Mesendoderm (in vitro differentiated cells): ENCODE data around the gene REP15.
A peak's percentile ranks its signal among the peaks of the same experiment; 100 is the strongest.
"Not testable (repeated sequence)": the region's sequence is repeated elsewhere in the genome, so short reads cannot be mapped to it uniquely, and the experiment has no call there.

Experiments
- DNase-seq: peaks from one replicate; pipeline ENCODE4 v3.0.0; 2013
- H2AK5ac ChIP-seq: 2 replicates; pipeline ENCODE4 v1.6.1; 2013; ENCODE audit warnings: low read length, inconsistent platforms
- H2BK120ac ChIP-seq: 2 replicates; pipeline ENCODE4 v1.6.1; 2013; ENCODE audit warnings: low read depth, mild to moderate bottlenecking, low read length, moderate library complexity, mixed read lengths
- H2BK15ac ChIP-seq: replicated peaks from 2 replicates; pipeline ENCODE4 v1.6.1; 2013; ENCODE audit warnings: low read depth, mild to moderate bottlenecking, moderate library complexity
- H2BK5ac ChIP-seq: 2 replicates; pipeline ENCODE4 v1.6.1; 2013; ENCODE audit warnings: low read length, inconsistent platforms
- H3K18ac ChIP-seq: 2 replicates; pipeline ENCODE4 v1.6.1; 2013; ENCODE audit warnings: mild to moderate bottlenecking, low read length, mixed read lengths
- H3K23ac ChIP-seq: one replicate; pipeline ENCODE4 v1.6.1; 2013; ENCODE audit warnings: low read length
- H3K27ac ChIP-seq: 2 replicates; pipeline ENCODE4 v1.5.1; 2013; ENCODE audit warnings: low read depth, mild to moderate bottlenecking, inconsistent platforms, low read length, moderate library complexity
- H3K27me3 ChIP-seq: 2 replicates; pipeline ENCODE4 v1.6.1; 2013; ENCODE audit warnings: low read length, control low read depth, mild to moderate bottlenecking, inconsistent platforms; ENCODE audit not compliant: insufficient read depth, poor library complexity
- H3K36me3 ChIP-seq: 2 replicates; pipeline ENCODE4 v1.6.1; 2013; ENCODE audit warnings: low read length, inconsistent platforms; ENCODE audit not compliant: control insufficient read depth, insufficient read depth
- H3K4ac ChIP-seq: one replicate; pipeline ENCODE4 v1.6.1; 2013; ENCODE audit warnings: low read depth, mild to moderate bottlenecking, low read length, moderate library complexity
- H3K4me1 ChIP-seq: 2 replicates; pipeline ENCODE4 v1.6.1; 2013; ENCODE audit warnings: low read depth, low read length, inconsistent platforms; ENCODE audit not compliant: control insufficient read depth
- H3K4me2 ChIP-seq: 2 replicates; pipeline ENCODE4 v1.6.1; 2013; ENCODE audit warnings: low read length
- H3K4me3 ChIP-seq: 2 replicates; pipeline ENCODE4 v1.5.1; 2013; ENCODE audit warnings: mild to moderate bottlenecking, low read length
- H3K56ac ChIP-seq: one replicate; pipeline ENCODE4 v1.6.1; 2013; ENCODE audit warnings: low read length
- H3K79me1 ChIP-seq: 2 replicates; pipeline ENCODE4 v1.6.1; 2013; ENCODE audit warnings: low read length, inconsistent platforms
- H3K79me2 ChIP-seq: 2 replicates; pipeline ENCODE4 v1.6.1; 2013; ENCODE audit warnings: mild to moderate bottlenecking, low read length; ENCODE audit not compliant: control insufficient read depth, insufficient read depth
- H3K9ac ChIP-seq: 2 replicates; pipeline ENCODE4 v1.6.1; 2013; ENCODE audit warnings: low read length, inconsistent platforms
- H4K5ac ChIP-seq: one replicate; pipeline ENCODE4 v1.6.1; 2013; ENCODE audit warnings: low read length
- H4K8ac ChIP-seq: one replicate; pipeline ENCODE4 v1.6.1; 2013; ENCODE audit warnings: low read depth, mild to moderate bottlenecking, control low read depth, low read length, moderate library complexity
- WGBS: extraction: QIAGEN DNeasy Blood & Tissue Kit; methylation state at CpG from one replicate; pipeline ENCODE4 v1.1.7; 2013; ENCODE audit warnings: low lambda C conversion rate, missing lambda C conversion rate; ENCODE audit not compliant: insufficient coverage; ENCODE audit errors: extremely low coverage; 5-methylcytosine and 5-hydroxymethylcytosine counted together

Gene REP15

GRCh38 chr12:27732281-27732680, 36.0 kb downstream of the REP15 start:
- no peaks in the 10 kb centered on the region for H3K36me3 ChIP-seq

DNA sequence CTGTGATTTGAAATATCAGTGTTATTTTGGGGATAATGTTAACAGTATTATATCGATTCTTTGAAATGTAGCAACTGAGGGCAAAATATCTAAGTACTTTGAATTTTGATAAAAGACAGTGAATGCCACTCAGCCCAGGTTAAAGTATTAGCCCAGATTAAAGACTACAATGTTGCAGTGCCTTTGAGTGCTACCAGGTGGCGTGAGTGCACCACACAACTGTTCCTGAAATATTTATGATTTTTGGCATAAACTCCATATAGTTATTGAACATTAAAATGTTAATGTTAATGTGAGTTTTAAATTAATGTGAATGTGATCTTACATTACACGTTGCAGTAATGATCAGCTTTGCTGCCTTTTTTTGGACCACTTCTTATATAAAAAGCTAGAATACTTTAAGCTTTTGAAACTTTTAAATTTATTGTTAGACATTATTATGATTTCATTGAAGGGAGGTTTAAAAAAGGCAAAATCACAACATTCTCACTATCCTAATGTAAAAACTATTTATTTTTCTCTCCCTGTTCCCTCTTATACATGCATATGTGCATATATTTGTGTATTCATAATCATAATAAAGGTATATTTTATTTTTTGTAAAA, 36.9 kb downstream of the REP15 start:
- H2BK15ac ChIP-seq, result no peak overlapping the region
- no peaks in the 10 kb centered on the region for H3K36me3 ChIP-seq
- no peak overlapping the region for H3K4me2 ChIP-seq
- H4K8ac ChIP-seq, result no peak overlapping the region
- WGBS, result no CpG with 5 or more reads among the region's 3 CpGs
- H2BK5ac ChIP-seq, result no peak overlapping the region
- no peaks in the 10 kb centered on the region for H3K79me1 ChIP-seq
- no peaks in the 10 kb centered on the region for H3K4me1 ChIP-seq
- H3K23ac ChIP-seq, result no peak overlapping the region
- no peak overlapping the region for H4K5ac ChIP-seq
- no peak overlapping the region for H3K4ac ChIP-seq
- H3K27me3 ChIP-seq, result no peaks in the 10 kb centered on the region
- no peak overlapping the region for H3K9ac ChIP-seq
- H3K56ac ChIP-seq, result no peak overlapping the region
- no peak overlapping the region for H3K4me3 ChIP-seq
- H3K18ac ChIP-seq, result no peak overlapping the region
- no peaks in the 10 kb centered on the region for H3K79me2 ChIP-seq
- peak; percentile 13 for DNase-seq
- no peak overlapping the region for H3K27ac ChIP-seq
- no peak overlapping the region for H2BK120ac ChIP-seq
- no peak overlapping the region for H2AK5ac ChIP-seq

More at GRCh38 chr12:27732281-27732680, 36.0 kb downstream of the REP15 start:
- H3K9ac ChIP-seq, result no peak overlapping the region
- no peaks in the 10 kb centered on the region for H3K79me1 ChIP-seq
- no peak overlapping the region for H3K4me2 ChIP-seq
- H2BK15ac ChIP-seq, result no peak overlapping the region
- H4K8ac ChIP-seq, result no peak overlapping the region
- H2BK120ac ChIP-seq, result no peak overlapping the region
- no CpG with 5 or more reads among the region's 2 CpGs for whole genome bisulfite sequencing
- H3K4ac ChIP-seq, result no peak overlapping the region
- H3K27me3 ChIP-seq, result no peaks in the 10 kb centered on the region
- no peak overlapping the region for H3K27ac ChIP-seq
- DNase-seq, result peak; percentile 61
- H4K5ac ChIP-seq, result no peak overlapping the region
- H3K4me1 ChIP-seq, result no peaks in the 10 kb centered on the region
- no peaks in the 10 kb centered on the region for H3K79me2 ChIP-seq
- no peak overlapping the region for H3K23ac ChIP-seq
- H3K18ac ChIP-seq, result no peak overlapping the region
- no peak overlapping the region for H3K56ac ChIP-seq
- no peak overlapping the region for H2AK5ac ChIP-seq
- no peak overlapping the region for H3K4me3 ChIP-seq
- H2BK5ac ChIP-seq, result no peak overlapping the region

- Histone ChIP-seq H2AK5ac (no peak overlapping the region), H3K4me1 (no peaks in the 10 kb centered on the region), H3K79me1 (no peaks in the 10 kb centered on the region), H4K5ac (no peak overlapping the region), H3K27ac (no peak overlapping the region), H3K4me2 (no peak overlapping the region), H2BK5ac (no peak overlapping the region), H2BK15ac (no peak overlapping the region), H3K4me3 (no peak overlapping the region), H3K23ac (no peak overlapping the region), H3K18ac (no peak overlapping the region), H3K36me3 (no peaks in the 10 kb centered on the region), H3K4ac (no peak overlapping the region), H3K27me3 (no peaks in the 10 kb centered on the region), H2BK120ac (no peak overlapping the region), H3K9ac (no peak overlapping the region), H4K8ac (no peak overlapping the region), H3K56ac (no peak overlapping the region), H3K79me2 (no peaks in the 10 kb centered on the region)
- no CpG with 5 or more reads among the region's 1 CpG for WGBS
- DNase-seq, result no peak
Measured at GRCh38 chr12:27733791-27734190, 37.5 kb downstream of the REP15 start.

- not testable (repeated sequence) for H3K18ac ChIP-seq, H2BK120ac ChIP-seq, DNase-seq, H3K79me1 ChIP-seq, H3K27me3 ChIP-seq, H3K36me3 ChIP-seq, H3K23ac ChIP-seq, H3K4me2 ChIP-seq, H2BK5ac ChIP-seq, H3K9ac ChIP-seq, H2AK5ac ChIP-seq, H3K79me2 ChIP-seq, H4K5ac ChIP-seq, H3K4me1 ChIP-seq, H4K8ac ChIP-seq, H2BK15ac ChIP-seq, H3K4me3 ChIP-seq, H3K27ac ChIP-seq, H3K56ac ChIP-seq, H3K4ac ChIP-seq
- no CpG with 5 or more reads among the region's 9 CpGs for WGBS
Measured at GRCh38 chr12:27734321-27734720, 38.1 kb downstream of the REP15 start.

DNA sequence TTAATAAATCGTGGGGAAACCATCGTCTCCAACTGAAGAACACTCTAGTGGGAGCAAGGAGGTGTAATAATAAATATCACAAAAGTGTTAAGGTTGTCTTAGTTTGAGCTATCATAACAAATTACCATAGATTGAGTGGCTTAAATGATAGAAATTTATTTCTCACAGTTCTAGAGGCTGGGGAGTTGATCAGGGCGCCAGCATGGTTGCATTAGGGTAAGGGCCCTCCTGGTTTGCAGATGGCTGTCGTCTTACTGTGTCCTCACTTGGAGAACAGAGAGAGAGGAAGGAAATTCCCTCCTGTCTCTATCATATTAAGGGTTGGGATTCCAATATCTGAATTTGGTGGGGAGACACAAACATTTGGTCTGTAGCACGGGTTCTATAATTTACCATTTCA, 47.4 kb downstream of the REP15 start:
- Histone ChIP-seq H3K79me1 (no peaks in the 10 kb centered on the region), H4K8ac (no peak overlapping the region), H3K4me2 (no peak overlapping the region), H2BK120ac (no peak overlapping the region), H4K5ac (no peak overlapping the region), H3K27me3 (no peaks in the 10 kb centered on the region), H3K4me3 (no peak overlapping the region), H3K56ac (no peak overlapping the region), H3K4me1 (no peaks in the 10 kb centered on the region), H2AK5ac (no peak overlapping the region), H3K79me2 (no peaks in the 10 kb centered on the region), H3K9ac (no peak overlapping the region), H2BK5ac (no peak overlapping the region), H3K23ac (no peak overlapping the region), H3K36me3 (no peaks in the 10 kb centered on the region), H2BK15ac (no peak overlapping the region), H3K18ac (no peak overlapping the region), H3K27ac (no peak overlapping the region), H3K4ac (no peak overlapping the region)
- no peak for DNase-seq
- no CpG with 5 or more reads among the region's 5 CpGs for WGBS

- H3K27ac ChIP-seq, H3K9ac ChIP-seq, H3K56ac ChIP-seq, H3K18ac ChIP-seq, H2BK15ac ChIP-seq, H3K4me3 ChIP-seq, H3K36me3 ChIP-seq, H3K79me2 ChIP-seq, DNase-seq, H3K23ac ChIP-seq, H4K8ac ChIP-seq, H3K4me1 ChIP-seq, H2BK5ac ChIP-seq, H3K4me2 ChIP-seq, H2AK5ac ChIP-seq, H3K79me1 ChIP-seq, H3K27me3 ChIP-seq, H3K4ac ChIP-seq, H2BK120ac ChIP-seq, H4K5ac ChIP-seq: not testable (repeated sequence)
- no CpG with 5 or more reads among the region's 1 CpG for whole genome bisulfite sequencing
Measured at GRCh38 chr12:27745734-27746133, 49.5 kb downstream of the REP15 start.
